ENCODE measurements around the gene SSRP1. TPM values are rescaled to one million over a fixed set of nuclear protein-coding genes. Genes with fewer than 3 reads are reported as not detected.

SSRP1 gene
- total and polyA plus RNA-seq, 2 experiments from 2014 or later = 205 to 216 TPM

DNA sequence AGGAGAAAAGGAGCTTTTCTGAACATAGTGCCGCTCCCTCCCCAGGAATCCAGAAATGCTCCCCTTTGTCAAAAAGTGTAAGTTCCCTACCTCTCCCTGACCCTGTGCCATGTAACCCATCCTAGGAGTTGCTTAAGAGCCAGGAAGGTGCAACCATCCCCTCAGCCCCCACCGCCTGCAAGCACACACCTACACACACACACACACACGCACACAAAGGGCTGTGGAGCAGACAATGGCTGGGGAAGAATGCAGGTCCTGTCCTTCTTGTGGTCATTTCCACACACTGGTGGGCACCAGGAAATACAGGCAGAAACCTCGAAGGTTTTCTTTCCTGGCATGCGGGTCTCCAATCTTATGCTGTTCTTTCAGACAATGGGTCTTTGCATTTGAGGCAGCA lies 3.6 kb upstream of the SSRP1 start:
- no peak for ATAC-seq
- peaks cover 4% of the 10 kb centered on the region; the same call in 1 of the 2 replicates for H3K27me3 ChIP-seq (ENCODE audit: insufficient read depth)
- peaks cover 8% of the 10 kb centered on the region for H3K36me3 Mint-ChIP-seq (ENCODE audit: low read depth)
- peaks cover 61% of the 10 kb centered on the region for H3K4me1 Mint-ChIP-seq
- peaks cover 8% of the 10 kb centered on the region; the same call in 1 of the 2 replicates for H4K20me1 ChIP-seq (replicated peaks; ENCODE audit: insufficient read depth)
- no peak overlapping the region for H3K4me3 ChIP-seq
- no peaks in the 10 kb centered on the region for H3K9me3 Mint-ChIP-seq
- H2AFZ ChIP-seq = peak overlapping the region; percentile 92
- H3K27me3 Mint-ChIP-seq (ENCODE audit: insufficient read depth, low read depth, poor library complexity) = peaks cover 12% of the 10 kb centered on the region
- no peak overlapping the region for H3K4me2 ChIP-seq
- H3F3A ChIP-seq (replicated peaks; ENCODE audit: low read depth) = no peaks in the 10 kb centered on the region
- TF ChIP-seq, protein P1, sequence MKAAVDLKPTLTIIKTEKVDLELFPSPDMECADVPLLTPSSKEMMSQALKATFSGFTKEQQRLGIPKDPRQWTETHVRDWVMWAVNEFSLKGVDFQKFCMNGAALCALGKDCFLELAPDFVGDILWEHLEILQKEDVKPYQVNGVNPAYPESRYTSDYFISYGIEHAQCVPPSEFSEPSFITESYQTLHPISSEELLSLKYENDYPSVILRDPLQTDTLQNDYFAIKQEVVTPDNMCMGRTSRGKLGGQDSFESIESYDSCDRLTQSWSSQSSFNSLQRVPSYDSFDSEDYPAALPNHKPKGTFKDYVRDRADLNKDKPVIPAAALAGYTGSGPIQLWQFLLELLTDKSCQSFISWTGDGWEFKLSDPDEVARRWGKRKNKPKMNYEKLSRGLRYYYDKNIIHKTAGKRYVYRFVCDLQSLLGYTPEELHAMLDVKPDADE (IDR thresholded peaks at IDR 0.05) = no peak
- no peak for TF ChIP-seq EZH2phosphoT487 (IDR thresholded peaks at IDR 0.05; ENCODE audit: unreplicated experiment)
- TF ChIP-seq, protein P2, sequence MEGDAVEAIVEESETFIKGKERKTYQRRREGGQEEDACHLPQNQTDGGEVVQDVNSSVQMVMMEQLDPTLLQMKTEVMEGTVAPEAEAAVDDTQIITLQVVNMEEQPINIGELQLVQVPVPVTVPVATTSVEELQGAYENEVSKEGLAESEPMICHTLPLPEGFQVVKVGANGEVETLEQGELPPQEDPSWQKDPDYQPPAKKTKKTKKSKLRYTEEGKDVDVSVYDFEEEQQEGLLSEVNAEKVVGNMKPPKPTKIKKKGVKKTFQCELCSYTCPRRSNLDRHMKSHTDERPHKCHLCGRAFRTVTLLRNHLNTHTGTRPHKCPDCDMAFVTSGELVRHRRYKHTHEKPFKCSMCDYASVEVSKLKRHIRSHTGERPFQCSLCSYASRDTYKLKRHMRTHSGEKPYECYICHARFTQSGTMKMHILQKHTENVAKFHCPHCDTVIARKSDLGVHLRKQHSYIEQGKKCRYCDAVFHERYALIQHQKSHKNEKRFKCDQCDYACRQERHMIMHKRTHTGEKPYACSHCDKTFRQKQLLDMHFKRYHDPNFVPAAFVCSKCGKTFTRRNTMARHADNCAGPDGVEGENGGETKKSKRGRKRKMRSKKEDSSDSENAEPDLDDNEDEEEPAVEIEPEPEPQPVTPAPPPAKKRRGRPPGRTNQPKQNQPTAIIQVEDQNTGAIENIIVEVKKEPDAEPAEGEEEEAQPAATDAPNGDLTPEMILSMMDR (conservative IDR thresholded peaks at IDR 0.05; ENCODE audit: low read depth in 2 of 2) = no peak
- TF ChIP-seq POLR2AphosphoS5 (IDR thresholded peaks at IDR 0.05; ENCODE audit: low read depth) = no peak
- no peak for TF ChIP-seq ZNF114 (CRISPR knock-in tag; IDR thresholded peaks at IDR 0.05)
- no peak for TF ChIP-seq NANOG (IDR thresholded peaks at IDR 0.05; ENCODE audit: borderline replicate concordance)
- TF ChIP-seq JUNB (IDR thresholded peaks at IDR 0.05; ENCODE audit: unreplicated experiment) = no peak
- no peak for TF ChIP-seq EZH2 (IDR thresholded peaks at IDR 0.05; ENCODE audit: low read depth, unreplicated experiment)
- TF ChIP-seq, protein P3, sequence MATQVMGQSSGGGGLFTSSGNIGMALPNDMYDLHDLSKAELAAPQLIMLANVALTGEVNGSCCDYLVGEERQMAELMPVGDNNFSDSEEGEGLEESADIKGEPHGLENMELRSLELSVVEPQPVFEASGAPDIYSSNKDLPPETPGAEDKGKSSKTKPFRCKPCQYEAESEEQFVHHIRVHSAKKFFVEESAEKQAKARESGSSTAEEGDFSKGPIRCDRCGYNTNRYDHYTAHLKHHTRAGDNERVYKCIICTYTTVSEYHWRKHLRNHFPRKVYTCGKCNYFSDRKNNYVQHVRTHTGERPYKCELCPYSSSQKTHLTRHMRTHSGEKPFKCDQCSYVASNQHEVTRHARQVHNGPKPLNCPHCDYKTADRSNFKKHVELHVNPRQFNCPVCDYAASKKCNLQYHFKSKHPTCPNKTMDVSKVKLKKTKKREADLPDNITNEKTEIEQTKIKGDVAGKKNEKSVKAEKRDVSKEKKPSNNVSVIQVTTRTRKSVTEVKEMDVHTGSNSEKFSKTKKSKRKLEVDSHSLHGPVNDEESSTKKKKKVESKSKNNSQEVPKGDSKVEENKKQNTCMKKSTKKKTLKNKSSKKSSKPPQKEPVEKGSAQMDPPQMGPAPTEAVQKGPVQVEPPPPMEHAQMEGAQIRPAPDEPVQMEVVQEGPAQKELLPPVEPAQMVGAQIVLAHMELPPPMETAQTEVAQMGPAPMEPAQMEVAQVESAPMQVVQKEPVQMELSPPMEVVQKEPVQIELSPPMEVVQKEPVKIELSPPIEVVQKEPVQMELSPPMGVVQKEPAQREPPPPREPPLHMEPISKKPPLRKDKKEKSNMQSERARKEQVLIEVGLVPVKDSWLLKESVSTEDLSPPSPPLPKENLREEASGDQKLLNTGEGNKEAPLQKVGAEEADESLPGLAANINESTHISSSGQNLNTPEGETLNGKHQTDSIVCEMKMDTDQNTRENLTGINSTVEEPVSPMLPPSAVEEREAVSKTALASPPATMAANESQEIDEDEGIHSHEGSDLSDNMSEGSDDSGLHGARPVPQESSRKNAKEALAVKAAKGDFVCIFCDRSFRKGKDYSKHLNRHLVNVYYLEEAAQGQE (IDR thresholded peaks at IDR 0.05; ENCODE audit: unreplicated experiment) = no peak
- no peak for TF ChIP-seq ZNF331 (CRISPR knock-in tag; IDR thresholded peaks at IDR 0.05; ENCODE audit: low read depth)
- TF ChIP-seq CREB1 (CRISPR knock-in tag; IDR thresholded peaks at IDR 0.05; ENCODE audit: low read depth) = no peak
- TF ChIP-seq STAT1 (IDR thresholded peaks at IDR 0.05; ENCODE audit: unreplicated experiment) = no peak
- TF ChIP-seq, protein P4, sequence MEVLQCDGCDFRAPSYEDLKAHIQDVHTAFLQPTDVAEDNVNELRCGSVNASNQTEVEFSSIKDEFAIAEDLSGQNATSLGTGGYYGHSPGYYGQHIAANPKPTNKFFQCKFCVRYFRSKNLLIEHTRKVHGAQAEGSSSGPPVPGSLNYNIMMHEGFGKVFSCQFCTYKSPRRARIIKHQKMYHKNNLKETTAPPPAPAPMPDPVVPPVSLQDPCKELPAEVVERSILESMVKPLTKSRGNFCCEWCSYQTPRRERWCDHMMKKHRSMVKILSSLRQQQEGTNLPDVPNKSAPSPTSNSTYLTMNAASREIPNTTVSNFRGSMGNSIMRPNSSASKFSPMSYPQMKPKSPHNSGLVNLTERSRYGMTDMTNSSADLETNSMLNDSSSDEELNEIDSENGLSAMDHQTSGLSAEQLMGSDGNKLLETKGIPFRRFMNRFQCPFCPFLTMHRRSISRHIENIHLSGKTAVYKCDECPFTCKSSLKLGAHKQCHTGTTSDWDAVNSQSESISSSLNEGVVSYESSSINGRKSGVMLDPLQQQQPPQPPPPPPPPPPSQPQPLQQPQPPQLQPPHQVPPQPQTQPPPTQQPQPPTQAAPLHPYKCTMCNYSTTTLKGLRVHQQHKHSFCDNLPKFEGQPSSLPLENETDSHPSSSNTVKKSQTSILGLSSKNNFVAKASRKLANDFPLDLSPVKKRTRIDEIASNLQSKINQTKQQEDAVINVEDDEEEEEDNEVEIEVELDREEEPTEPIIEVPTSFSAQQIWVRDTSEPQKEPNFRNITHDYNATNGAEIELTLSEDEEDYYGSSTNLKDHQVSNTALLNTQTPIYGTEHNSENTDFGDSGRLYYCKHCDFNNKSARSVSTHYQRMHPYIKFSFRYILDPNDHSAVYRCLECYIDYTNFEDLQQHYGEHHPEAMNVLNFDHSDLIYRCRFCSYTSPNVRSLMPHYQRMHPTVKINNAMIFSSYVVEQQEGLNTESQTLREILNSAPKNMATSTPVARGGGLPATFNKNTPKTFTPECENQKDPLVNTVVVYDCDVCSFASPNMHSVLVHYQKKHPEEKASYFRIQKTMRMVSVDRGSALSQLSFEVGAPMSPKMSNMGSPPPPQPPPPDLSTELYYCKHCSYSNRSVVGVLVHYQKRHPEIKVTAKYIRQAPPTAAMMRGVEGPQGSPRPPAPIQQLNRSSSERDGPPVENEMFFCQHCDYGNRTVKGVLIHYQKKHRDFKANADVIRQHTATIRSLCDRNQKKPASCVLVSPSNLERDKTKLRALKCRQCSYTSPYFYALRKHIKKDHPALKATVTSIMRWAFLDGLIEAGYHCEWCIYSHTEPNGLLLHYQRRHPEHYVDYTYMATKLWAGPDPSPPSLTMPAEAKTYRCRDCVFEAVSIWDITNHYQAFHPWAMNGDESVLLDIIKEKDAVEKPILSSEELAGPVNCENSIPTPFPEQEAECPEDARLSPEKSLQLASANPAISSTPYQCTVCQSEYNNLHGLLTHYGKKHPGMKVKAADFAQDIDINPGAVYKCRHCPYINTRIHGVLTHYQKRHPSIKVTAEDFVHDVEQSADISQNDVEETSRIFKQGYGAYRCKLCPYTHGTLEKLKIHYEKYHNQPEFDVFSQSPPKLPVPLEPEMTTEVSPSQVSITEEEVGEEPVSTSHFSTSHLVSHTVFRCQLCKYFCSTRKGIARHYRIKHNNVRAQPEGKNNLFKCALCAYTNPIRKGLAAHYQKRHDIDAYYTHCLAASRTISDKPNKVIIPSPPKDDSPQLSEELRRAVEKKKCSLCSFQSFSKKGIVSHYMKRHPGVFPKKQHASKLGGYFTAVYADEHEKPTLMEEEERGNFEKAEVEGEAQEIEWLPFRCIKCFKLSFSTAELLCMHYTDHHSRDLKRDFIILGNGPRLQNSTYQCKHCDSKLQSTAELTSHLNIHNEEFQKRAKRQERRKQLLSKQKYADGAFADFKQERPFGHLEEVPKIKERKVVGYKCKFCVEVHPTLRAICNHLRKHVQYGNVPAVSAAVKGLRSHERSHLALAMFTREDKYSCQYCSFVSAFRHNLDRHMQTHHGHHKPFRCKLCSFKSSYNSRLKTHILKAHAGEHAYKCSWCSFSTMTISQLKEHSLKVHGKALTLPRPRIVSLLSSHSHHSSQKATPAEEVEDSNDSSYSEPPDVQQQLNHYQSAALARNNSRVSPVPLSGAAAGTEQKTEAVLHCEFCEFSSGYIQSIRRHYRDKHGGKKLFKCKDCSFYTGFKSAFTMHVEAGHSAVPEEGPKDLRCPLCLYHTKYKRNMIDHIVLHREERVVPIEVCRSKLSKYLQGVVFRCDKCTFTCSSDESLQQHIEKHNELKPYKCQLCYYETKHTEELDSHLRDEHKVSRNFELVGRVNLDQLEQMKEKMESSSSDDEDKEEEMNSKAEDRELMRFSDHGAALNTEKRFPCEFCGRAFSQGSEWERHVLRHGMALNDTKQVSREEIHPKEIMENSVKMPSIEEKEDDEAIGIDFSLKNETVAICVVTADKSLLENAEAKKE (CRISPR knock-in tag; IDR thresholded peaks at IDR 0.05) = no peak
- H3K36me3 ChIP-seq (ENCODE audit: insufficient read depth) = no peaks in the 10 kb centered on the region
- H3K27ac Mint-ChIP-seq = no peak overlapping the region
- no peak overlapping the region; the same call in 2 of the 3 replicates for H3K4me3 Mint-ChIP-seq
- no peak overlapping the region for H3K27ac ChIP-seq (ENCODE audit: low read depth)
- H3K79me2 ChIP-seq (replicated peaks; ENCODE audit: insufficient read depth) = peaks cover 14% of the 10 kb centered on the region
- DNase-seq (ENCODE audit: low spot score) = no peak
- no peaks in the 10 kb centered on the region for H3K9me2 ChIP-seq (ENCODE audit: insufficient read depth)
- peaks cover 52% of the 10 kb centered on the region for H3K4me1 ChIP-seq (ENCODE audit: insufficient read depth)
